Type B pancreatic cell (in vitro differentiated cells): ENCODE results near the gene EPHA1. TPM values are rescaled to one million over a fixed set of nuclear protein-coding genes. Genes with fewer than 3 reads are reported as not detected.

Experiments
- DNase-seq: peaks from one replicate; pipeline ENCODE4 v3.0.0; 2021; ENCODE audit warnings: mixed read lengths; ENCODE audit not compliant: unreplicated experiment; ENCODE audit errors: extremely low spot score
- H3K27ac Mint-ChIP-seq: 2 replicates; pipeline ENCODE4 v1.8.0; 2021; ENCODE audit warnings: mild to moderate bottlenecking, mixed read lengths
- H3K27me3 Mint-ChIP-seq: 2 replicates; pipeline ENCODE4 v1.8.0; 2021; ENCODE audit warnings: mixed read lengths
- H3K36me3 Mint-ChIP-seq: 2 replicates; pipeline ENCODE4 v1.8.0; 2021; ENCODE audit warnings: mixed read lengths
- H3K4me1 Mint-ChIP-seq: one replicate; pipeline ENCODE4 v1.8.0; 2021; ENCODE audit warnings: mixed read lengths; ENCODE audit not compliant: unreplicated experiment
- H3K4me3 Mint-ChIP-seq: 2 replicates; pipeline ENCODE4 v1.8.0; 2021; ENCODE audit warnings: mild to moderate bottlenecking, mixed read lengths
- H3K9me3 Mint-ChIP-seq: 2 replicates; pipeline ENCODE4 v1.8.0; 2021; ENCODE audit warnings: mixed read lengths
- CTCF ChIP-seq: fragments of 200-600 bp; sonication (generic); conservative IDR thresholded peaks from 2 replicates; pipeline ENCODE4 v1.5.0; 2021; ENCODE audit warnings: antibody characterized with exemption, mild to moderate bottlenecking
- total RNA-seq: library from RNA; stranded (reverse); gene quantifications from 2 replicates; pipeline ENCODE4 v1.2.1, GENCODE V29; 2021; ENCODE audit warnings: low replicate concordance

The EPHA1 gene
- total RNA-seq, 1 donor from 2014 or later: 18.0 TPM

GRCh38 chr7:143437578-143437977 lies 28.9 kb upstream of the EPHA1 start:
- Mint-ChIP-seq H3K4me1 (no peaks in the 10 kb centered on the region), H3K36me3 (no peaks in the 10 kb centered on the region), H3K9me3 (no peaks in the 10 kb centered on the region), H3K27ac (no peak overlapping the region), H3K4me3 (no peak overlapping the region), H3K27me3 (peaks cover 20% of the 10 kb centered on the region)
- TF ChIP-seq CTCF: no peak
- DNase-seq: no peak

- TF ChIP-seq CTCF: no peak
- no peaks in the 10 kb centered on the region for H3K36me3 Mint-ChIP-seq
- no peak for DNase-seq
- no peaks in the 10 kb centered on the region for H3K4me1 Mint-ChIP-seq
- peaks cover 13% of the 10 kb centered on the region for H3K27me3 Mint-ChIP-seq
- H3K9me3 Mint-ChIP-seq: no peaks in the 10 kb centered on the region
- no peak overlapping the region for H3K27ac Mint-ChIP-seq
- no peak overlapping the region for H3K4me3 Mint-ChIP-seq
Measured at GRCh38 chr7:143436325-143436946, 27.8 kb upstream of the EPHA1 start.

DNA sequence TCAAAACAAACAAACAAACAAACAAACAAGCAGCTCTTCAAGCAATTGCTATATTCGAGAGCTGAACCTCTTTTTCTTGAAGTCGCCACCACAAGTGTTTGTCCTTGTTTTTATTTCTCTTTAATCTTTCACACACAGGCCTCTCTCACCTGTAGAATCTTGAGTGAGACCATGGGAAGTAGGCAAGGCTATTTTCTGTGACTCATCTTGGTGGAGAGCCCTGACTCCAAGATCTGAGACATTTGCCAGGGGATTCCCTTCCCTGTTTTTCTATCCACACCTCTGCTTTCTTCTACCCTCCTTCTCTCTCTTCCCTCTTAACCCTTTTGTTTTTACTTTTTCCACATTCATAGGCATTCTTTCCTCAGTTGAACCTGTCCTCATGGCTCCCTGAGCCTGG lies 26.6 kb upstream of the EPHA1 start:
- H3K27ac Mint-ChIP-seq: no peak overlapping the region
- no peak for TF ChIP-seq CTCF
- H3K36me3 Mint-ChIP-seq: no peaks in the 10 kb centered on the region
- no peak overlapping the region for H3K4me3 Mint-ChIP-seq
- H3K27me3 Mint-ChIP-seq: peaks cover 9% of the 10 kb centered on the region
- no peaks in the 10 kb centered on the region for H3K4me1 Mint-ChIP-seq
- no peaks in the 10 kb centered on the region for H3K9me3 Mint-ChIP-seq
- DNase-seq: no peak

DNA sequence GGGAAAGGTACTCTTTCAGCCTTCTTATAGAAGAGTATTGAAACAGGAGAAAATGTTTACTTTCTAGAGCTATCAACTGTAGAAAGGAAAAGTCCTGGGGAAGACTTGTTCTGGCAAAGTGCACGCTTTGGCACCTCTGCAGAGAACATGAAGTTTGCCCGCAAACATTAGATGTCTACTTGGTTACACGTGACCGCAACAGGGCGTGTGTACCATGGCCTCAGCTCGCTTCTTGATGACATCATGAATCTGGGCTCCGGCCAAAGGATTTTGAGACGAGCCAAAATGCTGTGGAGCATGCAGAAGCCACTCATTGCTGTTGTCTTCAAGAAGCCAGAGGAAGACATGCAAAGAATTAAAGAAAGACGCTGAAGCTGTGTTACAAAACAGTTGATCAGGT lies 26.0 kb upstream of the EPHA1 start:
- DNase-seq: no peak
- H3K9me3 Mint-ChIP-seq: no peaks in the 10 kb centered on the region
- H3K27me3 Mint-ChIP-seq: peaks cover 9% of the 10 kb centered on the region
- no peaks in the 10 kb centered on the region for H3K36me3 Mint-ChIP-seq
- H3K4me3 Mint-ChIP-seq: no peak overlapping the region
- no peaks in the 10 kb centered on the region for H3K4me1 Mint-ChIP-seq
- H3K27ac Mint-ChIP-seq: no peak overlapping the region
- no peak for TF ChIP-seq CTCF

GRCh38 chr7:143433759-143434158 lies 25.1 kb upstream of the EPHA1 start:
- Mint-ChIP-seq H3K4me3 (no peak overlapping the region), H3K4me1 (no peaks in the 10 kb centered on the region), H3K9me3 (no peaks in the 10 kb centered on the region), H3K36me3 (no peaks in the 10 kb centered on the region), H3K27me3 (peaks cover 9% of the 10 kb centered on the region), H3K27ac (no peak overlapping the region)
- DNase-seq: no peak
- TF ChIP-seq CTCF: no peak

GRCh38 chr7:143431109-143431508 lies 22.5 kb upstream of the EPHA1 start:
- Mint-ChIP-seq H3K27me3 (no peaks in the 10 kb centered on the region), H3K4me1 (no peaks in the 10 kb centered on the region), H3K9me3 (no peaks in the 10 kb centered on the region), H3K36me3 (no peaks in the 10 kb centered on the region), H3K4me3 (no peak overlapping the region), H3K27ac (no peak overlapping the region)
- no peak for TF ChIP-seq CTCF
- DNase-seq: no peak
